Stomach smooth muscle (tissue), 2 donors: Measurements from ENCODE around the gene ERBB2.

ENCODE experiments used
- H3K27ac ChIP-seq: one replicate; pipeline ENCODE4 v1.7.0; 2013; ENCODE audit warnings: mild to moderate bottlenecking, low read length, inconsistent platforms
- H3K27me3 ChIP-seq, 2 donors: one replicate each; pipeline ENCODE4 v1.7.0; 2013; ENCODE audit warnings: low read length in 2 of 2; ENCODE audit not compliant: insufficient read depth in 2 of 2, control insufficient read depth in 1 of 2
- H3K36me3 ChIP-seq, 2 donors: one replicate each; pipeline ENCODE4 v1.7.0; 2013; ENCODE audit warnings: low read length in 2 of 2; ENCODE audit not compliant: control insufficient read depth in 2 of 2, insufficient read depth in 2 of 2
- H3K4me1 ChIP-seq: one replicate; pipeline ENCODE4 v1.7.0; 2013; ENCODE audit warnings: low read length; ENCODE audit not compliant: control insufficient read depth, insufficient read depth
- H3K4me3 ChIP-seq, 2 donors: one replicate each; pipeline ENCODE4 v1.7.0; 2013; ENCODE audit warnings: low read length in 2 of 2
- H3K9ac ChIP-seq, 2 donors: one replicate each; pipeline ENCODE4 v1.7.0; 2013; ENCODE audit warnings: low read length in 2 of 2, mild to moderate bottlenecking in 1 of 2
- H3K9me3 ChIP-seq, 2 donors: one replicate each; pipeline ENCODE4 v1.7.0; 2013; ENCODE audit warnings: low read length in 2 of 2; ENCODE audit not compliant: control insufficient read depth in 2 of 2
- donor health status: healthy.
- donor health status: Pancreatic carcinoma.

The ERBB2 gene

GRCh38 chr17:39666601-39667261 lies 33.1 kb upstream of the ERBB2 start:
- Histone ChIP-seq H3K9ac (no peak overlapping the region), H3K4me1 (peaks cover 29% of the 10 kb centered on the region), H3K27me3 (peaks cover 46 to 54% of the 10 kb centered on the region in 2 donors), H3K9me3 (no peaks in the 10 kb centered on the region), H3K27ac (no peak overlapping the region), H3K4me3 (no peak overlapping the region), H3K36me3 (peaks cover 0 to 3% of the 10 kb centered on the region in 2 donors)

DNA sequence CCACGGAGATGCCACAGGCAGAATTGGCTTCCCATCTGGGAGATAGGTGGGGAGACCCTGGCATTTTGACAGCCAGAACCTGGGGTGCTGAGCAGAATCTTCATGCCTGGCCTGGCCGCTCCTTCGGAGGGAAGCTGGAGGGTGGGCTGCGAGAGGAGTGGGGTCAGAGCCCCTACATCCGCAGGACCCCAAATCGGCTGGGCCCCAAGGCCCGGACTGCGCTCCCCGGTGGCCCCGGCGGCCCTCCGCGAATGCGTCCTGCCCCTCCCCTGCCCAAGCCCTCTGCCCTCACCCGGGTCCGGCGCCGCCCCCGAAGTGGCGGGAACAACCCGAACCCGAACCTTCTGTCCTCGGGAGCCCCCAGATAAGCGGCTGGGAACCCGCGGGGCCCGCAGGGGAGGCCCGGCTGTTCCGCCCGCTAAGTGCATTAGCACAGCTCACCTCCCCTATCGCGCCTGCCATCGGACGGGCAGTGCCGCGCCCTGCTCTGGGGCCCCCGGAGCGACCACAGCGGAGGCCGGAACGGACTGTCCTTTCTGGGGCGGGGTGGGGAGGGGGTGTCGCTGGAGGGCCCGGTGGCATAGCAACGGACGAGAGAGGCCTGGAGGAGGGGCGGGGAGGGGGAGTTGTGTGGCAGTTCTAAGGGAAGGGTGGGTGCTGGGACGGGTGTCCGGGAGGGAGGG lies 32.5 kb upstream of the ERBB2 start:
- no peak overlapping the region for H3K27ac ChIP-seq
- no peaks in the 10 kb centered on the region for H3K9me3 ChIP-seq
- peaks cover 30% of the 10 kb centered on the region for H3K4me1 ChIP-seq
- H3K9ac ChIP-seq = no peak overlapping the region
- H3K36me3 ChIP-seq = no peaks in the 10 kb centered on the region
- peaks cover 50 to 60% of the 10 kb centered on the region in 2 donors for H3K27me3 ChIP-seq
- no peak overlapping the region for H3K4me3 ChIP-seq

DNA sequence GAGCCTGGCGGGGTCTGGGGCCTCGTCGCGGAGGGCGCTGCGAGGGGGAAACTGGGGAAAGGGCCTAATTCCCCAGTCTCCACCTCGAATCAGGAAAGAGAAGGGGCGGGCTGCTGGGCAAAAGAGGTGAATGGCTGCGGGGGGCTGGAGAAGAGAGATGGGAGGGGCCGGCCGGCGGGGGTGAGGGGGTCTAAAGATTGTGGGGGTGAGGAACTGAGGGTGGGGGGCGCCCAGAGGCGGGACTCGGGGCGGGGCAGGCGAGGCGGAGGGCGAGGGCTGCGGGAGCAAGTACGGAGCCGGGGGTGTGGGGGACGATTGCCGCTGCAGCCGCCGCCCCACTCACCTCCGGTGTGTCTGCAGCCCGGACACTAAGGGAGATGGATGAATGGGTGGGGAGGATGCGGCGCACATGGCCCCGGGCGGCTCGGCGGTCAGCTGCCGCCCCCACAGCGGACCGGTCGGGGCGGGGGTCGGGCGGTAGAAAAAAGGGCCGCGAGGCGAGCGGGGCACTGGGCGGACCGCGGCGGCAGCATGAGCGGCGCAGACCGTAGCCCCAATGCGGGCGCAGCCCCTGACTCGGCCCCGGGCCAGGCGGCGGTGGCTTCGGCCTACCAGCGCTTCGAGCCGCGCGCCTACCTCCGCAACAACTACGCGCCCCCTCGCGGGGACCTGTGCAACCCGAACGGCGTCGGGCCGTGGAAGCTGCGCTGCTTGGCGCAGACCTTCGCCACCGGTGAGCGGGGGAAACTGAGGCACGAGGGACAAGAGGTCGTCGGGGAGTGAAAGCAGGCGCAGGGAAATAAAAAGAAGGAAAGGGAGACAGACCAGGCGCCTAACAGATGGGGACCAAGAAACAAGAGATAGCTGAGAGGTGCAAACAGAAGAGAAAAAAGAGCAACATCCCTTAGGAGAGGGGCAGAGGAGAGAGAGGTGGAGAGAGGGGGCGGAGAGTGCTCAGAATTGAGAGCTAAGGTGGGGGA lies 31.6 kb upstream of the ERBB2 start, which contains the start of gene PNMT:
Gene PNMT, plus strand, starts transcription at position 509 of the 980 bp plus-strand sequence. Its CDS starts 23 bp downstream, at position 532.
- Histone ChIP-seq H3K4me1 (peaks cover 30% of the 10 kb centered on the region), H3K36me3 (no peaks in the 10 kb centered on the region), H3K27me3 (peaks cover 50 to 60% of the 10 kb centered on the region in 2 donors), H3K4me3 (peak within 1 kb of the TSS; percentile 27 to 58), H3K27ac (no peak within 1 kb of the TSS), H3K9me3 (no peaks in the 10 kb centered on the region), H3K9ac (no peak within 1 kb of the TSS)

DNA sequence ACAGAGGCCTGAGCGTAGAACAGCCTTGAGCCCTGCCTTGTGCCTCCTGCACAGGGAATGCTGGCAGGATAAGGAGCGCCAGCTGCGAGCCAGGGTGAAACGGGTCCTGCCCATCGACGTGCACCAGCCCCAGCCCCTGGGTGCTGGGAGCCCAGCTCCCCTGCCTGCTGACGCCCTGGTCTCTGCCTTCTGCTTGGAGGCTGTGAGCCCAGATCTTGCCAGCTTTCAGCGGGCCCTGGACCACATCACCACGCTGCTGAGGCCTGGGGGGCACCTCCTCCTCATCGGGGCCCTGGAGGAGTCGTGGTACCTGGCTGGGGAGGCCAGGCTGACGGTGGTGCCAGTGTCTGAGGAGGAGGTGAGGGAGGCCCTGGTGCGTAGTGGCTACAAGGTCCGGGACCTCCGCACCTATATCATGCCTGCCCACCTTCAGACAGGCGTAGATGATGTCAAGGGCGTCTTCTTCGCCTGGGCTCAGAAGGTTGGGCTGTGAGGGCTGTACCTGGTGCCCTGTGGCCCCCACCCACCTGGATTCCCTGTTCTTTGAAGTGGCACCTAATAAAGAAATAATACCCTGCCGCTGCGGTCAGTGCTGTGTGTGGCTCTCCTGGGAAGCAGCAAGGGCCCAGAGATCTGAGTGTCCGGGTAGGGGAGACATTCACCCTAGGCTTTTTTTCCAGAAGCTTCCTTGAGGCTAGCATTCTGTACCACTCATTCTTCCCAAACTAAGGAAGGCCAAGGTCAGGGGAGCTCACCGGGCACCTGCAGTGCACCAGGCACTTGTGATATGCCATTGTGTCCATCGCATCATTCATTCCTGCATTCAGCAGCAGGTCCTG lies 29.7 kb upstream of the ERBB2 start:
- Histone ChIP-seq H3K4me1 (peaks cover 26% of the 10 kb centered on the region), H3K9me3 (no peaks in the 10 kb centered on the region), H3K4me3 (no peak overlapping the region), H3K27ac (no peak overlapping the region), H3K9ac (no peak overlapping the region), H3K27me3 (peaks cover 50 to 60% of the 10 kb centered on the region in 2 donors), H3K36me3 (no peaks in the 10 kb centered on the region)

DNA sequence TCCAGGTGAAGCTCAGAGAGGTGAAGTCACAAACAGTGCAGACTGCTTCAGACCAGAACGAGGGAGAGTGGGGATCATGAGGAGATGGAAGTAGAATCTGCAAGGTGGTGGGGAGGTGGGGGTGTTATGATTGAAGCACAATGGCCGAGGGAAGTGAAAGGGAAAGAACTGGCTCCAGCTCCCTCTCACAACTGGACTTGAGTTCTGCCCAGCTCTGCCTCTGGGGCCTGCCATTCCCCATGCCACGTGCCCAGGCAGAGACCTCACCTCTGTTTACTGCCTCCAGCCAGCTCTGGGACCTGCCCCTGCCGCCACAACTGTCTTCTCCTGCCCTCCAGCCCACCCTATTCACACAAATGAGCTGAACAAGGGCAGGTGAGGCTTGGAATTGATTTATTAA lies 29.1 kb upstream of the ERBB2 start:
- Histone ChIP-seq H3K27ac (no peak overlapping the region), H3K9me3 (no peaks in the 10 kb centered on the region), H3K36me3 (no peaks in the 10 kb centered on the region), H3K9ac (no peak overlapping the region), H3K4me1 (peaks cover 24% of the 10 kb centered on the region), H3K27me3 (peaks cover 48 to 57% of the 10 kb centered on the region in 2 donors), H3K4me3 (no peak overlapping the region)

GRCh38 chr17:39671651-39672521 lies 28.0 kb upstream of the ERBB2 start:
- H3K36me3 ChIP-seq = no peaks in the 10 kb centered on the region
- H3K27ac ChIP-seq = no peak overlapping the region
- H3K4me3 ChIP-seq = no peak overlapping the region
- H3K4me1 ChIP-seq = peaks cover 15% of the 10 kb centered on the region
- H3K9ac ChIP-seq = no peak overlapping the region
- peaks cover 38 to 47% of the 10 kb centered on the region in 2 donors for H3K27me3 ChIP-seq
- H3K9me3 ChIP-seq = no peaks in the 10 kb centered on the region

DNA sequence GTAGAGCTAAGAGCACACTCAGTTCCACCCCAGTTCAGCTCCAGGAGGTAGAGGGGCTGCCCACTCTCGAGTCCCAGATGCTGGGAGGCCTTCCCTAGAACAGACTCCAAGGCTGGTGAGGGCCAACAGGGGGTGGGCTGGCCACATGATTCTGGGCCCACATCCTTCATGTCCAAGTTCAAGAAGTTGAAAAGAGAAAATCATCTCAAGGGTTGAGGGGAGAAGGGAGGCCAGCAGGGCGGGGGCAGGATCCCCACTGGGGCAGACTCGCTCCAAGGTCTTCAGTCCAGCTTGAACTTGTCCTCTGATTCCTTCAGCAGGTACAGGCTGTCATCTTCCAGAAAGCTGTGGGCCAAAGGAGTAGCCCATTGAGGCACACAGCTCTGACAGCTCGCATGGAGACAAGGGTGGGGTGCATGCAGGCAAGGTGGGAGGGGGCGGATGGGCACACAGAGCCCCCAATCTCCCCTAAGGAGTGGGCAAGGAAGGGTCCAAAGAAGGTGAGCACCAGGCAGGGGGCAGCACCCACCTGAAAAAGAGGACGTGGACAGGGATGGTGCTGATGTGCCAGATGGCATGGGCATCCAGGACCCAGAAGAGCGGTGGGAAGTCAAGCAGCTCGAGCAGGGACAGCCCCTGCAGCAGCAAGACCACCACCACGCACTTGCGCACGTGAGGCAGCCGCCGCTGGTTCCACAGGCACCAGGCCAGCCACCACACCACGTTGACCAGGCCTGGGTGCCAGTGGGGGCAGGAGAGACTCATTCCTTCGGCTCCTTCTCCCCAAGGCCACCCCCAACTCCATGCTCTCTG lies 27.1 kb upstream of the ERBB2 start:
- Histone ChIP-seq H3K27ac (no peak overlapping the region), H3K36me3 (no peaks in the 10 kb centered on the region), H3K9me3 (no peaks in the 10 kb centered on the region), H3K9ac (no peak overlapping the region), H3K27me3 (peaks cover 34 to 39% of the 10 kb centered on the region in 2 donors), H3K4me3 (no peak overlapping the region), H3K4me1 (peaks cover 20% of the 10 kb centered on the region)

- Histone ChIP-seq H3K36me3 (no peaks in the 10 kb centered on the region), H3K27ac (no peak overlapping the region), H3K9me3 (no peaks in the 10 kb centered on the region), H3K4me3 (no peak overlapping the region), H3K4me1 (peaks cover 20% of the 10 kb centered on the region), H3K27me3 (peaks cover 31 to 33% of the 10 kb centered on the region in 2 donors), H3K9ac (no peak overlapping the region)
These were observed 26.4 kb upstream of the ERBB2 start for GRCh38 chr17:39673335-39674081.
